ENCODE data around the gene LRRC39.

GRCh38 chr1:100198596-100198995 is 20.5 kb upstream of the LRRC39 start:
- no peak for TF ChIP-seq CTCF (IDR thresholded peaks at IDR 0.05)
- no peak for TF ChIP-seq POLR2A (IDR thresholded peaks at IDR 0.05)
- no peak for TF ChIP-seq EP300 (IDR thresholded peaks at IDR 0.05)

Measured in tibial nerve (tissue), 4 donors.